ENCODE data around the gene NFATC2. TPM values are rescaled to one million over a fixed set of nuclear protein-coding genes. Genes with fewer than 3 reads are reported as not detected.

The NFATC2 gene
- total and polyA plus RNA-seq, 2 of the 4 experiments (the other 2 are of a cell fraction): 0.18 to 0.38 TPM

- DNase-seq: no peak
- Histone ChIP-seq H4K20me1 (ENCODE audit: insufficient read depth, low read length) (no peaks in the 10 kb centered on the region), H2BK15ac (ENCODE audit: low read depth, low read length) (no peak overlapping the region), H3K9me3 (ENCODE audit: control insufficient read depth, insufficient read depth, low read length) (peaks cover 5% of the 10 kb centered on the region), H3K36me3 (ENCODE audit: control insufficient read depth, insufficient read depth, low read length) (no peaks in the 10 kb centered on the region), H3K27ac (ENCODE audit: insufficient read depth, low read length) (no peak overlapping the region), H4K5ac (ENCODE audit: low read depth, low read length) (no peak overlapping the region), H3K79me1 (ENCODE audit: low read depth in 1 of 2, low read length in 2 of 2) (no peaks in the 10 kb centered on the region), H2AFZ (replicated peaks; ENCODE audit: low read length, poor library complexity) (no peak overlapping the region), H3K18ac (ENCODE audit: low read depth, low read length) (no peak overlapping the region), H3K9me1 (ENCODE audit: insufficient read depth, low read length) (no peaks in the 10 kb centered on the region), H3K56ac (ENCODE audit: extremely low read depth, insufficient read depth, low read length) (no peak overlapping the region), H2BK5ac (ENCODE audit: low read depth, low read length, poor library complexity, severe bottlenecking) (no peak overlapping the region), H2BK120ac (ENCODE audit: low read depth, low read length) (no peak overlapping the region), H2BK20ac (ENCODE audit: low read depth, low read length) (no peak overlapping the region), H2AK9ac (replicated peaks; ENCODE audit: low read depth, low read length, poor library complexity) (no peak overlapping the region), H3K4me2 (ENCODE audit: low read depth, low read length) (no peak overlapping the region), H4K8ac (ENCODE audit: low read depth in 2 of 2, low read length in 2 of 2) (no peak overlapping the region), H3K27me3 (ENCODE audit: control insufficient read depth, insufficient read depth, low read length) (no peaks in the 10 kb centered on the region), H4K91ac (ENCODE audit: insufficient read depth, low read depth, low read length) (no peak overlapping the region), H3K23ac (ENCODE audit: low read depth, low read length) (no peak overlapping the region), H2AK5ac (ENCODE audit: low read depth, low read length) (no peak overlapping the region), H3K4me3 (ENCODE audit: insufficient read depth, low read depth, low read length) (no peak overlapping the region), H3K9ac (ENCODE audit: low read depth, low read length) (no peak overlapping the region), H3K14ac (replicated peaks; ENCODE audit: low read depth, low read length) (no peak overlapping the region), H3K4ac (ENCODE audit: low read depth, low read length) (no peak overlapping the region), H3K4me1 (ENCODE audit: control insufficient read depth, insufficient read depth, low read length) (no peaks in the 10 kb centered on the region)
- no TSS peak for BruUV-seq (replicated peaks)
- dilution Hi-C loops (cut with HindIII; ENCODE audit: low sequenced_read_pairs, unreplicated experiment): no loop called here
- WGBS, 2 experiments (ENCODE audit: extremely low coverage in 2 of 2, insufficient read length in 1 of 2): 81% methylated on average over 5 of the region's 14 CpGs; no CpG with 5 or more reads in 1 of the 2 experiments
- no peak for ATAC-seq (ENCODE audit: low read depth)
- intact Hi-C loops (cut with micrococcal nuclease): no loop called here
- POLR2A ChIA-PET (ENCODE audit: unreplicated experiment): no interaction called here
- TF ChIP-seq RAD21 (IDR thresholded peaks at IDR 0.05; ENCODE audit: low read length) (no peak), BHLHE40 (IDR thresholded peaks at IDR 0.05; ENCODE audit: low read depth, low read length) (no peak), CTCF (conservative IDR thresholded peaks at IDR 0.05; ENCODE audit: low read depth, low read length) (no peak), MXI1 (IDR thresholded peaks at IDR 0.05; ENCODE audit: borderline replicate concordance, low read depth, low read length) (no peak), RCOR1 (IDR thresholded peaks at IDR 0.05; ENCODE audit: insufficient replicate concordance, low read length) (no peak), RFX5 (IDR thresholded peaks at IDR 0.05; ENCODE audit: low read depth, low read length) (no peak), MAZ (IDR thresholded peaks at IDR 0.05; ENCODE audit: borderline replicate concordance, low read depth, low read length) (no peak), CEBPB (IDR thresholded peaks at IDR 0.05; ENCODE audit: low read depth, low read length) (no peak), SMC3 (IDR thresholded peaks at IDR 0.05; ENCODE audit: low read depth, low read length) (no peak), FOS (IDR thresholded peaks at IDR 0.05; ENCODE audit: low read depth, low read length) (no peak), NFE2L2 (IDR thresholded peaks at IDR 0.05; ENCODE audit: low read depth, low read length) (no peak), POLR2A (IDR thresholded peaks at IDR 0.05; ENCODE audit: low read depth, low read length) (no peak), MAFK (IDR thresholded peaks at IDR 0.05; ENCODE audit: low read depth, low read length) (no peak)
- in situ Hi-C loops (cut with MboI; ENCODE audit: low sequenced_read_pairs): no loop called here
- CTCF ChIA-PET: no interaction called here
Measured at GRCh38 chr20:51480507-51481270, 61.8 kb downstream of the NFATC2 start.

Data from IMR-90 (cell line).